ENCODE data around the gene MRPL54.

The MRPL54 gene

GRCh38 chr19:3790941-3791340, 28.5 kb downstream of the MRPL54 start:
- H3K27ac ChIP-seq = no peak overlapping the region
- TF ChIP-seq ZFX (IDR thresholded peaks at IDR 0.05) (no peak), CTCF (conservative IDR thresholded peaks at IDR 0.05) (no peak)

GRCh38 chr19:3792114-3792513, 29.6 kb downstream of the MRPL54 start:
- H3K27ac ChIP-seq = no peak overlapping the region
- TF ChIP-seq CTCF (conservative IDR thresholded peaks at IDR 0.05) = no peak

GRCh38 chr19:3793799-3794198, 31.3 kb downstream of the MRPL54 start:
- no peak overlapping the region for H3K27ac ChIP-seq
- TF ChIP-seq ZFX (IDR thresholded peaks at IDR 0.05) (no peak), CTCF (conservative IDR thresholded peaks at IDR 0.05) (no peak)

GRCh38 chr19:3796358-3796757, 33.9 kb downstream of the MRPL54 start:
- no peak overlapping the region for H3K27ac ChIP-seq
- TF ChIP-seq ZFX (IDR thresholded peaks at IDR 0.05) = no peak

- TF ChIP-seq ZFX (IDR thresholded peaks at IDR 0.05) (no peak), CTCF (conservative IDR thresholded peaks at IDR 0.05) (no peak)
These were observed 35.7 kb downstream of the MRPL54 start for GRCh38 chr19:3798137-3798536.

GRCh38 chr19:3800996-3801395, 38.5 kb downstream of the MRPL54 start:
- TF ChIP-seq CTCF (conservative IDR thresholded peaks at IDR 0.05) (no peak), ZFX (IDR thresholded peaks at IDR 0.05) (no peak)
- H3K27ac ChIP-seq = no peak overlapping the region

More at GRCh38 chr19:3798137-3798536, 35.7 kb downstream of the MRPL54 start:
- no peak overlapping the region for H3K27ac ChIP-seq

- TF ChIP-seq ZFX (IDR thresholded peaks at IDR 0.05) (no peak), CTCF (conservative IDR thresholded peaks at IDR 0.05) (no peak)
- H3K27ac ChIP-seq = no peak overlapping the region
These were observed 39.1 kb downstream of the MRPL54 start for GRCh38 chr19:3801412-3802096.

Data from C4-2B (cell line).